Measurements from ENCODE around the gene PLCB1.

The PLCB1 gene

GRCh38 chr20:8248051-8248450 lies 116.0 kb downstream of the PLCB1 start:
- no peak for DNase-seq

- no peak for DNase-seq
These were observed 117.6 kb downstream of the PLCB1 start for GRCh38 chr20:8249634-8250033.

- DNase-seq = no peak
These were observed 118.6 kb downstream of the PLCB1 start for GRCh38 chr20:8250539-8251200.

GRCh38 chr20:8251201-8251575 lies 119.1 kb downstream of the PLCB1 start:
- no peak for DNase-seq

- DNase-seq = peak; percentile 33
These were observed 123.0 kb downstream of the PLCB1 start for GRCh38 chr20:8254911-8255582.

GRCh38 chr20:8255945-8256632 lies 124.0 kb downstream of the PLCB1 start:
- no peak for DNase-seq

- no peak for DNase-seq
These were observed 128.8 kb downstream of the PLCB1 start for GRCh38 chr20:8260837-8261251.

GRCh38 chr20:8262721-8263120 lies 130.7 kb downstream of the PLCB1 start:
- DNase-seq = no peak

- DNase-seq = no peak
These were observed 133.5 kb downstream of the PLCB1 start for GRCh38 chr20:8265588-8265987.

GRCh38 chr20:8267009-8267408 lies 134.9 kb downstream of the PLCB1 start:
- DNase-seq = no peak

- DNase-seq = no peak
These were observed 139.7 kb downstream of the PLCB1 start for GRCh38 chr20:8271727-8272126.

GRCh38 chr20:8272766-8273165 lies 140.7 kb downstream of the PLCB1 start:
- no peak for DNase-seq

GRCh38 chr20:8284902-8285301 lies 152.8 kb downstream of the PLCB1 start:
- no peak for DNase-seq

GRCh38 chr20:8287340-8287739 lies 155.3 kb downstream of the PLCB1 start:
- DNase-seq = no peak

- DNase-seq = no peak
These were observed 159.1 kb downstream of the PLCB1 start for GRCh38 chr20:8291200-8291599.

GRCh38 chr20:8291873-8292272 lies 159.8 kb downstream of the PLCB1 start:
- peak; percentile 82 for DNase-seq

GRCh38 chr20:8292793-8293192 lies 160.7 kb downstream of the PLCB1 start:
- DNase-seq = no peak

GRCh38 chr20:8293750-8294149 lies 161.7 kb downstream of the PLCB1 start:
- no peak for DNase-seq

GRCh38 chr20:8296536-8296935 lies 164.5 kb downstream of the PLCB1 start:
- DNase-seq = no peak

GRCh38 chr20:8298426-8299043 lies 166.5 kb downstream of the PLCB1 start:
- no peak for DNase-seq

GRCh38 chr20:8299921-8300320 lies 167.9 kb downstream of the PLCB1 start:
- peak; percentile 50 for DNase-seq

GRCh38 chr20:8301655-8302054 lies 169.6 kb downstream of the PLCB1 start:
- no peak for DNase-seq

GRCh38 chr20:8303651-8304050 lies 171.6 kb downstream of the PLCB1 start:
- DNase-seq = no peak
